ENCODE data around the gene CDX2.

CDX2 gene

GRCh38 chr13:27928353-27928804 lies 40.7 kb downstream of the CDX2 start:
- H3K4me3 ChIP-seq (replicated peaks; ENCODE audit: low read depth, low read length), result no peak overlapping the region
- no peak for TF ChIP-seq CTCF (IDR thresholded peaks at IDR 0.05; ENCODE audit: low read depth, low read length, missing control alignments)
- DNase-seq (ENCODE audit: extremely low read depth, low read depth), result no peak

GRCh38 chr13:27927444-27928352 lies 41.4 kb downstream of the CDX2 start:
- no peak for TF ChIP-seq CTCF (IDR thresholded peaks at IDR 0.05; ENCODE audit: low read depth, low read length, missing control alignments)
- no peak for DNase-seq (ENCODE audit: extremely low read depth, low read depth)

GRCh38 chr13:27926644-27927434 lies 42.3 kb downstream of the CDX2 start:
- no peak overlapping the region for H3K4me3 ChIP-seq (replicated peaks; ENCODE audit: low read depth, low read length)
- no peak for DNase-seq (ENCODE audit: extremely low read depth, low read depth)

More at GRCh38 chr13:27927444-27928352, 41.4 kb downstream of the CDX2 start:
- H3K4me3 ChIP-seq (replicated peaks; ENCODE audit: low read depth, low read length), result no peak overlapping the region

GRCh38 chr13:27925220-27925991 lies 43.7 kb downstream of the CDX2 start:
- TF ChIP-seq CTCF (IDR thresholded peaks at IDR 0.05; ENCODE audit: low read depth, low read length, missing control alignments), result no peak
- H3K4me3 ChIP-seq (replicated peaks; ENCODE audit: low read depth, low read length), result no peak overlapping the region
- no peak for DNase-seq (ENCODE audit: extremely low read depth, low read depth)

More at GRCh38 chr13:27926644-27927434, 42.3 kb downstream of the CDX2 start:
- TF ChIP-seq CTCF (IDR thresholded peaks at IDR 0.05; ENCODE audit: low read depth, low read length, missing control alignments), result no peak

GRCh38 chr13:27924529-27925141 lies 44.5 kb downstream of the CDX2 start:
- TF ChIP-seq CTCF (IDR thresholded peaks at IDR 0.05; ENCODE audit: low read depth, low read length, missing control alignments), result no peak
- no peak for DNase-seq (ENCODE audit: extremely low read depth, low read depth)
- H3K4me3 ChIP-seq (replicated peaks; ENCODE audit: low read depth, low read length), result no peak overlapping the region
